Thoracic aorta (tissue), 2 donors: ENCODE measurements around the gene CENPS. TPM values are rescaled to one million over a fixed set of nuclear protein-coding genes. Genes with fewer than 3 reads are reported as not detected.
A peak's percentile ranks its signal among the peaks of the same experiment; 100 is the strongest.
"Not testable (repeated sequence)": the region's sequence is repeated elsewhere in the genome, so short reads cannot be mapped to it uniquely, and the experiment has no call there.

Source experiments
- ATAC-seq: fragments of 150-250 bp; one replicate; pipeline ENCODE4 v1.8.0; 2017; ENCODE audit warnings: low read depth; ENCODE audit not compliant: insufficient number of reproducible peaks, low FRiP score
- DNase-seq: peaks from one replicate; pipeline ENCODE4 v3.0.0-alpha.2; 2020; ENCODE audit warnings: low spot score
- H3K27ac ChIP-seq, 2 donors: fragments of 200-600 bp; sonication (generic); 1 replicate in 1 of 2; 2 replicates in 1 of 2; pipeline ENCODE4 v1.5.1; 2016; ENCODE audit warnings: mild to moderate bottlenecking in 2 of 2, moderate library complexity in 2 of 2
- H3K27me3 ChIP-seq: fragments of 200-600 bp; sonication (generic); replicated peaks from 2 replicates; pipeline ENCODE4 v1.6.0; 2016; ENCODE audit warnings: mild to moderate bottlenecking; ENCODE audit not compliant: insufficient read depth
- H3K36me3 ChIP-seq: fragments of 200-600 bp; sonication (generic); one replicate; pipeline ENCODE4 v1.5.1; 2016
- H3K4me1 ChIP-seq, 2 donors: fragments of 200-600 bp; sonication (generic); 1 replicate in 1 of 2; 2 replicates in 1 of 2; pipeline versions ENCODE4 v1.5.1 to v1.6.0; 2016; ENCODE audit warnings: low read depth in 2 of 2, mild to moderate bottlenecking in 1 of 2; ENCODE audit not compliant: control insufficient read depth in 1 of 2
- H3K4me3 ChIP-seq: fragments of 200-600 bp; sonication (generic); 2 replicates; pipeline ENCODE4 v1.5.1; 2016; ENCODE audit warnings: mild to moderate bottlenecking
- H3K9me3 ChIP-seq: fragments of 200-600 bp; sonication (generic); 2 replicates; pipeline ENCODE4 v1.5.1; 2016
- total RNA-seq, 2 donors: library from RNA; depleted of rRNA; stranded (reverse); fragments of >200 nt; gene quantifications; one replicate each; pipeline versions ENCODE4 v1.1.0 to v1.2.3, GENCODE V29; 2016
- TF ChIP-seq, protein P1 (sequence below): fragments of 200-600 bp; sonication (generic); IDR thresholded peaks from one replicate; pipeline ENCODE4 v1.5.1; 2019; ENCODE audit warnings: antibody characterized with exemption

Gene CENPS
- total RNA-seq, 2 donors from 2014 or later, result 6.4 to 10.4 TPM

DNA sequence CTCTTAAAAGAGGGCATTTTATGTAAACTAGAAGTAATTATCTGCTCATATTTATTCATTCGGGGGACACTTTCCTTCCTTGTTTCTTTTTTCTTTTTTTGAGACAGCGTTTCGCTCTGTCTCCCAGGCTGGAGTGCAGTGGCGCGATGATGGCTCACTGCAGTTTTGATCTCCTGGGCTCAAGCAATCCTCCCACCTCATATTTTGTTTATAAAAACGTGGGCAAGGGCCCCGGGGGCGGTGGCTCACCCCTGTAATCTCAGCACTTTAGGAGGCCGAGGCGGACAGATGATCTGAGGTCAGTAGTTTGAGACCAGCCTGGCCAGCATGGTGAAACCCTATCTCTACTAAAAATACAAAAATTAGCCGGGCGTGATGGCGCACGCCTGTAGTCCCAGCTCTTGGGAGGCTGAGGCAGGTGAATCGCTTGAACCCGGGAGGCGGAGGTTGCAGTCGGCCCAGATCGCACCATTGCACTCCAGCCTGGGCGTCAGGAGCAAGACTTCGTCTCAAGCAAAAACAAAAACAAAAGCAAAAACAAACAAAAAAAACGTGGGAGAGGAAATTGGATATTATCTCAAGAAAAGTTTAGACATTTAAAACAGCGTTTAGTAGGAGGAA, 43.0 kb downstream of the CENPS start:
- TF ChIP-seq, protein P1, sequence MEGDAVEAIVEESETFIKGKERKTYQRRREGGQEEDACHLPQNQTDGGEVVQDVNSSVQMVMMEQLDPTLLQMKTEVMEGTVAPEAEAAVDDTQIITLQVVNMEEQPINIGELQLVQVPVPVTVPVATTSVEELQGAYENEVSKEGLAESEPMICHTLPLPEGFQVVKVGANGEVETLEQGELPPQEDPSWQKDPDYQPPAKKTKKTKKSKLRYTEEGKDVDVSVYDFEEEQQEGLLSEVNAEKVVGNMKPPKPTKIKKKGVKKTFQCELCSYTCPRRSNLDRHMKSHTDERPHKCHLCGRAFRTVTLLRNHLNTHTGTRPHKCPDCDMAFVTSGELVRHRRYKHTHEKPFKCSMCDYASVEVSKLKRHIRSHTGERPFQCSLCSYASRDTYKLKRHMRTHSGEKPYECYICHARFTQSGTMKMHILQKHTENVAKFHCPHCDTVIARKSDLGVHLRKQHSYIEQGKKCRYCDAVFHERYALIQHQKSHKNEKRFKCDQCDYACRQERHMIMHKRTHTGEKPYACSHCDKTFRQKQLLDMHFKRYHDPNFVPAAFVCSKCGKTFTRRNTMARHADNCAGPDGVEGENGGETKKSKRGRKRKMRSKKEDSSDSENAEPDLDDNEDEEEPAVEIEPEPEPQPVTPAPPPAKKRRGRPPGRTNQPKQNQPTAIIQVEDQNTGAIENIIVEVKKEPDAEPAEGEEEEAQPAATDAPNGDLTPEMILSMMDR, result no peak
- H3K4me1 ChIP-seq, result peaks cover 16 to 28% of the 10 kb centered on the region in 2 donors
- peak overlapping the region; percentile 87 for H3K4me3 ChIP-seq
- H3K36me3 ChIP-seq, result peaks cover 9% of the 10 kb centered on the region
- DNase-seq, result no peak
- ATAC-seq, result no peak
- H3K27me3 ChIP-seq, result no peaks in the 10 kb centered on the region
- H3K9me3 ChIP-seq, result no peaks in the 10 kb centered on the region
- no peak overlapping the region for H3K27ac ChIP-seq

DNA sequence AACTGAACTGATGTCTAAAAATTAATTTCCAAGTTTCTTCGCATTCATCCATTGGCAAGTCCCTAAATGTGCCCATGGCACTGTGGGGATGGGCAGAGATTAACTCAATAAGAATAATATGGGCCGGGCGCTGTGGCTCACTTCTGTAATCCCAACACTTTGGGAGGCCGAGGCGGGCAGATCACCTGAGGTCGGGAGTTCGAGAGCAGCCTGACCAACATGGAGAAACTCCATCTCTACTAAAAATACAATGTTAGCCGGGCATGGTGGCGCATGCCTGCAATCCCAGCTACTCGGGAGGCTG, 44.0 kb downstream of the CENPS start:
- H3K36me3 ChIP-seq, H3K27me3 ChIP-seq, H3K9me3 ChIP-seq, ATAC-seq, DNase-seq: not testable (repeated sequence)
- H3K4me3 ChIP-seq, result peak overlapping the region; percentile 94
- peaks cover 16 to 28% of the 10 kb centered on the region in 2 donors for H3K4me1 ChIP-seq
- H3K27ac ChIP-seq, result peak overlapping the region in 1 of 2 donors; percentile 30

DNA sequence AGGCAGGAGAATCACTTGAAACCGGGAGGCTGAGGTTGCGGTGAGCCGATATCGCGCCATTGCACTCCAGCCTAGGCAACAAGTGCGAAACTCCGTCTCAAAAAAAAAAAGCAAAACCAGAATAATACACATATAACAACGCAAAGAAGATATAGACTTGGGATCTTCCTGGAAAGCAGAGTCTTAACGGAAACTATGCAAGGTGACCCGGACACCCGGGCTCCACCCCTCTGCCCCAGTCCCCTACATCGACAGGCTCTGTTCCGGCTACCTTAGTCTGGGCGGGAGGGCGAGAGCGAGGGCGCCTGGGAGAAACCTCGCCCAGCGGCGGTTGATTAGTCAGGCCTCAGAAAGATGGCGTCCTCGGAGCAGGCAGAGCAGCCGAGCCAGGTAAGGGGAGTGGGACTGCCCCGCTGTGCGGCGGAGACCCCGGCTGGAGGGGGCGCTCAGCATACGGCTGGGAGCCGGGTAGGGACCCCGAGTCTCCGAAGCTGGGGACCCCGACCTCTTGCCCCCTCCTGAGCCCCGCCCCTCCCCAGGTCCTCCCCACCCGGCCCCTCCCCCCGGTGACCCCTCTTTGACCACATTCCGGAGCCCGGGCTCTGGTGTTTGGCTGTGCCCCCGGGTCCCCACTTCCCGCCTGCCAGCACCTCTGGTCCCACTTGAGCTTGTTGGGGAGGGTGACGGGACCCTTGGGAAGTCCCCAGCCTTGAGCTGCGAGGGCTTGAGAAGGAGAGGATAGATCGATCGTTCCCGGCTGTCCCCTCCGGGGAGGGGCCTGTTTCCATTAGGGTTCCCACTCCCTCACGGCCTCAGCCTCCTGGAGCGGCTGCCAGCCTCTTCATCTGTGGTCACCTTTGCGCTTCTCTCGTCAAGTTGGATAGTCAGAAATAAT, 44.6 kb downstream of the CENPS start, which contains the start of gene PEX14:
PEX14 (plus strand) TSS at position 338 of the 895 bp plus-strand sequence; CDS start at position 355, 17 bp downstream.
- peak; percentile 52 for ATAC-seq
- TF ChIP-seq, protein P1, result no peak
- no peaks in the 10 kb centered on the region for H3K36me3 ChIP-seq

DNA sequence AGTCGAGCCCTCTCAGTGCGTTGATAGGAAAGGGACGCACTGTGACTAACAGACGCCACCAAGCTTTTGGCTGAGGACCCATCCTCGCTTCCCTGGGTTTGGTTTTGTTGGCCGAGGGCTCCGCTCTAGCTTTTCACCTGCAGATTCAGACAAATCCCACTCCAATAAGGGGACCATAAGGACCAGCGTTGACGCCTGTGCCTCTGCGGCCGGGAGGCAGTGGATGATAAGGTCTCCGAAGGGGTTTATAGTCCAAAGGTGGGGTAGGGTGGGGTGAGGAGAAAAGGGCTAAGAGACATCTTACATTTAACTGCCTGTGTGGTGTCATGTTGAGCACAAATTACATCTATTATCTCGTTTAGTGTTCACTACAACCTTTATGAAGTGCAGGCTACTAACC, 45.3 kb downstream of the CENPS start:
- Histone ChIP-seq H3K4me1 (peaks cover 16 to 28% of the 10 kb centered on the region in 2 donors), H3K9me3 (no peaks in the 10 kb centered on the region), H3K27me3 (no peaks in the 10 kb centered on the region), H3K36me3 (no peaks in the 10 kb centered on the region), H3K27ac (peak overlapping the region in 1 of 2 donors; percentile 30), H3K4me3 (peak overlapping the region; percentile 94)
- TF ChIP-seq, protein P1, result no peak
- ATAC-seq, result no peak
- no peak for DNase-seq

More for the DNA sequence above, 44.6 kb downstream of the CENPS start, which contains the start of gene PEX14:
- Histone ChIP-seq H3K4me1 (peaks cover 16 to 28% of the 10 kb centered on the region in 2 donors), H3K9me3 (no peaks in the 10 kb centered on the region), H3K27me3 (no peaks in the 10 kb centered on the region), H3K4me3 (peak within 1 kb of the TSS; percentile 94), H3K27ac (peak within 1 kb of the TSS; percentile 30 to 50)
- peak; percentile 41 for DNase-seq

DNA sequence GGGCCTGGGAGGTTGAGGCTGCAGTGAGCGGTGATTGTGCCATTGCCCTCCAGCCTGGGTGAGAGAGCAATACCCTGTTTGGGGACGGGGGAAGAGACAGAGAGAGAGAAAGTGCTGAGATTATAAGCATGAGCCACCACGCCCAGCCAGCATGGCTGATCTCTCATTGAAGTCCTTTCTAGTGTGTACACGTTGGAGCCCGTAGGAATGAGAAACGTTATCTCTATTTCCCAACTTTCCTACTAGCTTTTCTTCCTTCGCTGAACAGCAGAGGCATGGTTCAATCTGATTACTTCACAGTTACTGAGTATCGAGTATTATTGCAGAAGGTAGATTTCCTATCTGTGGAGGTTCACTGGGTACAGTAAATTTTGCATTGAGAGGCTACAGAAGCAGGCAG, 49.1 kb downstream of the CENPS start:
- DNase-seq (no peak), ATAC-seq (no peak)
- no peaks in the 10 kb centered on the region for H3K9me3 ChIP-seq
- H3K36me3 ChIP-seq, result no peaks in the 10 kb centered on the region
- no peaks in the 10 kb centered on the region for H3K27me3 ChIP-seq
- H3K27ac ChIP-seq, result no peak overlapping the region
- H3K4me3 ChIP-seq, result no peak overlapping the region
- H3K4me1 ChIP-seq, result peaks cover 9 to 17% of the 10 kb centered on the region in 2 donors
- TF ChIP-seq, protein P1, result no peak
